H9 (cell line): Measurements from ENCODE around the gene STYXL1. TPM values are rescaled to one million over a fixed set of nuclear protein-coding genes. Genes with fewer than 3 reads are reported as not detected.

Source experiments
- DNase-seq: peaks from one replicate; pipeline ENCODE4 v3.0.0-alpha.2; 2017
- H2AFZ ChIP-seq: one replicate; pipeline ENCODE4 v1.6.1; 2013; ENCODE audit warnings: mild to moderate bottlenecking, low read length, control low read depth, moderate library complexity
- H2AK5ac ChIP-seq: 2 replicates; pipeline ENCODE4 v1.6.1; 2013; ENCODE audit warnings: low read length, control low read depth, mixed read lengths; ENCODE audit not compliant: insufficient read length
- H2BK120ac ChIP-seq: one replicate; pipeline ENCODE4 v1.6.1; 2013; ENCODE audit warnings: low read depth, mild to moderate bottlenecking, low read length, control low read depth, inconsistent platforms; ENCODE audit not compliant: poor library complexity, severe bottlenecking
- H2BK12ac ChIP-seq: 2 replicates; pipeline ENCODE4 v1.6.1; 2013; ENCODE audit warnings: low read length, control low read depth, mixed read lengths, low read depth; ENCODE audit not compliant: insufficient read length
- H2BK15ac ChIP-seq: 2 replicates; pipeline ENCODE4 v1.6.1; 2013; ENCODE audit warnings: low read depth, low read length, control low read depth
- H2BK20ac ChIP-seq: one replicate; pipeline ENCODE4 v1.6.1; 2013; ENCODE audit warnings: low read depth, mild to moderate bottlenecking, low read length, control low read depth, inconsistent platforms; ENCODE audit not compliant: poor library complexity, severe bottlenecking
- H2BK5ac ChIP-seq: 2 replicates; pipeline ENCODE4 v1.6.1; 2013; ENCODE audit warnings: low read length, control low read depth, mixed read lengths; ENCODE audit not compliant: insufficient read length
- H3K14ac ChIP-seq: 2 replicates; pipeline ENCODE4 v1.6.1; 2013; ENCODE audit warnings: low read length, control low read depth; ENCODE audit not compliant: insufficient read depth
- H3K18ac ChIP-seq: 2 replicates; pipeline ENCODE4 v1.6.1; 2013; ENCODE audit warnings: low read depth, mild to moderate bottlenecking, mixed read lengths, low read length, control low read depth; ENCODE audit not compliant: insufficient read length
- H3K23ac ChIP-seq: 2 replicates; pipeline ENCODE4 v1.6.1; 2013; ENCODE audit warnings: low read length, control low read depth, mixed read lengths, low read depth; ENCODE audit not compliant: insufficient read length
- H3K23me2 ChIP-seq: 2 replicates; pipeline ENCODE4 v1.6.1; 2013; ENCODE audit warnings: low read depth, mild to moderate bottlenecking, mixed read lengths, low read length, control low read depth; ENCODE audit not compliant: insufficient read length, poor library complexity, severe bottlenecking
- H3K27ac ChIP-seq: 2 replicates; pipeline ENCODE4 v1.5.1; 2013; ENCODE audit warnings: low read length, control low read depth, mixed read lengths, low read depth; ENCODE audit not compliant: insufficient read length
- H3K27me3 ChIP-seq: 2 replicates; pipeline ENCODE4 v1.6.1; 2013; ENCODE audit warnings: low read length, control low read depth, inconsistent platforms; ENCODE audit not compliant: insufficient read depth
- H3K4ac ChIP-seq: 2 replicates; pipeline ENCODE4 v1.6.1; 2013; ENCODE audit warnings: low read depth, mild to moderate bottlenecking, control low read depth, inconsistent platforms, low read length, moderate library complexity
- H3K4me1 ChIP-seq: 2 replicates; pipeline ENCODE4 v1.6.1; 2013; ENCODE audit warnings: low read length, control low read depth, inconsistent platforms; ENCODE audit not compliant: insufficient read depth
- H3K4me2 ChIP-seq: 2 replicates; pipeline ENCODE4 v1.6.1; 2013; ENCODE audit warnings: low read length, control low read depth, mixed read lengths; ENCODE audit not compliant: insufficient read length, insufficient read depth
- H3K56ac ChIP-seq: 2 replicates; pipeline ENCODE4 v1.6.1; 2013; ENCODE audit warnings: low read depth, mild to moderate bottlenecking, mixed read lengths, low read length, control low read depth; ENCODE audit not compliant: insufficient read length
- H3K79me1 ChIP-seq: 2 replicates; pipeline ENCODE4 v1.6.1; 2013; ENCODE audit warnings: low read depth, mild to moderate bottlenecking, moderate library complexity, low read length, control low read depth, inconsistent platforms; ENCODE audit not compliant: insufficient read depth, poor library complexity, severe bottlenecking
- H3K79me2 ChIP-seq: 2 replicates; pipeline ENCODE4 v1.6.1; 2013; ENCODE audit warnings: low read length, control low read depth, inconsistent platforms; ENCODE audit not compliant: insufficient read depth
- H3K9ac ChIP-seq: 2 replicates; pipeline ENCODE4 v1.6.1; 2013; ENCODE audit warnings: low read length, control low read depth, mixed read lengths; ENCODE audit not compliant: insufficient read length; ENCODE audit errors: extremely low read depth
- H3K9me3 ChIP-seq: one replicate; pipeline ENCODE4 v1.6.1; 2013; ENCODE audit warnings: low read depth, low read length, inconsistent platforms; ENCODE audit not compliant: control insufficient read depth
- H3T11ph ChIP-seq: one replicate; pipeline ENCODE4 v1.6.1; 2013; ENCODE audit warnings: mild to moderate bottlenecking, low read length, control low read depth, inconsistent platforms
- H4K20me1 ChIP-seq: one replicate; pipeline ENCODE4 v1.6.1; 2013; ENCODE audit not compliant: control insufficient read depth, insufficient read length, insufficient read depth
- H4K5ac ChIP-seq: 2 replicates; pipeline ENCODE4 v1.6.1; 2013; ENCODE audit warnings: low read depth, mild to moderate bottlenecking, mixed read lengths, low read length, control low read depth; ENCODE audit not compliant: insufficient read length
- H4K8ac ChIP-seq: replicated peaks from 2 replicates; pipeline ENCODE4 v1.6.1; 2013; ENCODE audit warnings: low read length, control low read depth, mixed read lengths, low read depth; ENCODE audit not compliant: insufficient read length
- H4K91ac ChIP-seq: 2 replicates; pipeline ENCODE4 v1.6.1; 2013; ENCODE audit warnings: low read depth, mild to moderate bottlenecking, moderate library complexity, mixed read lengths, low read length, control low read depth; ENCODE audit not compliant: insufficient read length
- H3K27ac Mint-ChIP-seq, 3 experiments: 2 replicates in 2 of 3; 3 replicates in 1 of 3; pipeline ENCODE4 v1.8.0; 2020 to 2021; ENCODE audit warnings: mixed read lengths in 3 of 3, mild to moderate bottlenecking in 1 of 3, moderate library complexity in 1 of 3
- H3K27me3 Mint-ChIP-seq: 2 replicates; pipeline ENCODE4 v1.8.0; 2021; ENCODE audit warnings: low read depth, mild to moderate bottlenecking, moderate library complexity, mixed read lengths
- H3K36me3 Mint-ChIP-seq, 3 experiments: 2 replicates in 2 of 3; 3 replicates in 1 of 3; pipeline ENCODE4 v1.8.0; 2020 to 2021; ENCODE audit warnings: low read depth in 3 of 3, mixed read lengths in 3 of 3; ENCODE audit not compliant: insufficient read depth in 1 of 3
- H3K4me1 Mint-ChIP-seq, 2 experiments: 2 replicates each; pipeline ENCODE4 v1.8.0; 2020; ENCODE audit warnings: mixed read lengths in 2 of 2
- H3K4me3 Mint-ChIP-seq, 2 experiments: 2 replicates in 1 of 2; 3 replicates in 1 of 2; pipeline ENCODE4 v1.8.0; 2020 to 2021; ENCODE audit warnings: mild to moderate bottlenecking in 2 of 2, mixed read lengths in 2 of 2, moderate library complexity in 1 of 2
- H3K9me3 Mint-ChIP-seq, 2 experiments: 2 replicates in 1 of 2; 3 replicates in 1 of 2; pipeline ENCODE4 v1.8.0; 2020; ENCODE audit warnings: mild to moderate bottlenecking in 2 of 2, mixed read lengths in 2 of 2, moderate library complexity in 1 of 2
- CTCF ChIP-seq: fragments of 200-600 bp; sonication (generic); conservative IDR thresholded peaks from 3 replicates; pipeline ENCODE4 v1.8.0; 2021; ENCODE audit warnings: antibody characterized with exemption, mild to moderate bottlenecking
- WGBS: extraction: QIAGEN DNeasy Blood & Tissue Kit; methylation state at CpG from one replicate; pipeline ENCODE4 v1.1.7; 2013; ENCODE audit warnings: missing lambda C conversion rate, low lambda C conversion rate, mixed read lengths; ENCODE audit not compliant: insufficient read length; ENCODE audit errors: extremely low coverage; 5-methylcytosine and 5-hydroxymethylcytosine counted together
- total RNA-seq: library from RNA; stranded (reverse); gene quantifications from 2 replicates; pipeline ENCODE4 v1.2.1, GENCODE V29; 2021

Gene STYXL1
- total RNA-seq, 1 experiment from 2014 or later, result 38.7 TPM

- Histone ChIP-seq H2AFZ (no peak overlapping the region), H2BK12ac (no peak overlapping the region), H3K79me2 (no peaks in the 10 kb centered on the region), H2BK120ac (no peak overlapping the region), H2BK20ac (no peak overlapping the region), H3K4me1 (peaks cover 8% of the 10 kb centered on the region; the same call in 1 of the 2 replicates), H4K20me1 (peaks cover 2% of the 10 kb centered on the region), H3K18ac (no peak overlapping the region), H2BK5ac (no peak overlapping the region), H3K9me3 (no peaks in the 10 kb centered on the region), H3K14ac (no peak overlapping the region), H4K8ac (no peak overlapping the region), H4K91ac (no peak overlapping the region), H3K23ac (no peak overlapping the region), H2AK5ac (no peak overlapping the region), H3K4ac (no peak overlapping the region), H3K4me2 (no peak overlapping the region), H3K27me3 (no peaks in the 10 kb centered on the region), H3K27ac (no peak overlapping the region), H4K5ac (no peak overlapping the region), H3K56ac (no peak overlapping the region), H3K79me1 (no peaks in the 10 kb centered on the region), H3K23me2 (no peaks in the 10 kb centered on the region), H3T11ph (no peak overlapping the region), H2BK15ac (no peak overlapping the region), H3K9ac (no peak overlapping the region)
- Mint-ChIP-seq H3K36me3 (peaks cover 12 to 37% (median 27%) of the 10 kb centered on the region in 3 experiments), H3K9me3 (no peaks in the 10 kb centered on the region; a peak in 1 of 5 replicates), H3K27ac (peak overlapping the region; percentile 29 to 96 (median 92); a peak in 5 of 7 replicates), H3K27me3 (no peaks in the 10 kb centered on the region; the same call in 1 of the 2 replicates), H3K4me1 (peaks cover 19 to 34% of the 10 kb centered on the region in 2 experiments), H3K4me3 (no peak overlapping the region)
- no peak for DNase-seq
- WGBS, result no CpG with 5 or more reads among the region's 32 CpGs
- no peak for TF ChIP-seq CTCF
These were observed 60.6 kb downstream of the STYXL1 start for GRCh38 chr7:75987026-75987804.
